Esophagus squamous epithelium (tissue), 5 donors: ENCODE measurements around the gene ZNF777. TPM values are rescaled to one million over a fixed set of nuclear protein-coding genes. Genes with fewer than 3 reads are reported as not detected.
"Not testable (repeated sequence)": the region's sequence is repeated elsewhere in the genome, so short reads cannot be mapped to it uniquely, and the experiment has no call there.

Source experiments
- DNase-seq: peaks from one replicate; lab custom pipeline; 2025; lab: John Stamatoyannopoulos, UW
- H3K27ac ChIP-seq, 4 donors: fragments of 200-600 bp; sonication (generic); one replicate each; pipeline ENCODE4 v1.5.1; 2016 to 2019; ENCODE audit warnings: mild to moderate bottlenecking in 1 of 4
- H3K27me3 ChIP-seq, 4 donors: fragments of 200-600 bp; sonication (generic); 1 replicate in 3 of 4; 2 replicates in 1 of 4; pipeline versions ENCODE4 v1.5.1 to v1.6.0; 2017 to 2021; ENCODE audit warnings: antibody characterized with exemption in 1 of 4
- H3K36me3 ChIP-seq, 3 donors: fragments of 200-600 bp; sonication (generic); one replicate each; pipeline ENCODE4 v1.5.1; 2016 to 2019
- H3K4me1 ChIP-seq, 3 donors: fragments of 200-600 bp; sonication (generic); one replicate each; pipeline ENCODE4 v1.5.1; 2017 to 2019
- H3K4me3 ChIP-seq, 4 donors: fragments of 200-600 bp; sonication (generic); 1 replicate in 3 of 4; 2 replicates in 1 of 4; pipeline ENCODE4 v1.5.1; 2016 to 2019; ENCODE audit warnings: mild to moderate bottlenecking in 2 of 4, moderate library complexity in 1 of 4
- H3K9me3 ChIP-seq, 3 donors: fragments of 200-600 bp; sonication (generic); one replicate each; pipeline ENCODE4 v1.5.1; 2016 to 2019
- CTCF ChIP-seq, 6 experiments: fragments of 450-650 bp in 4 of 6; fragments of 200-600 bp in 2 of 6; sonication (generic) in 2 of 6; IDR thresholded peaks; one replicate each; pipeline ENCODE4 v1.5.1; 2016 to 2019; ENCODE audit warnings: antibody characterized with exemption in 6 of 6, mild to moderate bottlenecking in 4 of 6, moderate library complexity in 4 of 6
- POLR2A ChIP-seq, 4 donors: fragments of 450-650 bp; IDR thresholded peaks; one replicate each; pipeline ENCODE4 v1.6.1; 2017; ENCODE audit warnings: antibody characterized with exemption in 4 of 4, mild to moderate bottlenecking in 4 of 4, moderate library complexity in 3 of 4
- WGBS, 2 donors: methylation state at CpG; one replicate each; pipeline ENCODE4 v1.1.5; 2018; 5-methylcytosine and 5-hydroxymethylcytosine counted together
- intact Hi-C: fragments of 100-400 bp; cut with DNase I; formaldehyde crosslinking; loops from one replicate; pipeline ENCODE4 v1.15.0; 2022
- total RNA-seq, 4 donors: library from RNA; depleted of rRNA; stranded (reverse); fragments of >200 nt; gene quantifications; one replicate each; pipeline ENCODE4 v1.1.0, GENCODE V29; 2016
- donor health status: DM: yes; HTN: yes; CAD: no.

Gene ZNF777
- total RNA-seq, 4 donors from 2014 or later, result 4.6 to 9.7 (median 7.8) TPM

DNA sequence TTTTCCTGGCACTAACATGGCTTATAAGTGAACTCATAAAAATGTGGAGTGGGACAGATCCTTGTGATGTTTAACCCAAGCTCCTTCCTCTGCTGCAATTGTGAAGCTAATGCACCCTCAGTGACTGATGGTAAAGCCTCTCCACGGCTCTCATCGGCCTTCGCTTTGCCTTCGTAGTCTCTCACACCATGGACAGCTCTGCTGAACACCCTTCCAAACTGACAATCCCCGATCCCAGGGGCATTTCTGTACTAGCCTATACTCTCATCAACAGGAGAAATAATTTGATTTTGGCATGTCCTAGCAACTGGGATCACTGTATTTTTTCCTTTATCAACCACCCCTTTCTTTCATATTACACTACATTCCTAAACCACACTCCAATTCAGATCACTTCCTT lies 6.1 kb downstream of the ZNF777 start:
- DNase-seq, result no peak
- no peak overlapping the region for H3K4me3 ChIP-seq
- H3K27me3 ChIP-seq, result no peaks in the 10 kb centered on the region
- TF ChIP-seq CTCF (IDR thresholded peaks at IDR 0.05) (no peak), POLR2A (IDR thresholded peaks at IDR 0.05) (no peak)
- peaks cover 12 to 67% (median 20%) of the 10 kb centered on the region in 3 donors for H3K36me3 ChIP-seq
- H3K9me3 ChIP-seq, result no peaks in the 10 kb centered on the region
- WGBS, 2 donors, result 89 to 93% methylated on average over 5 of the region's 5 CpGs
- intact Hi-C loops, result no loop called here
- H3K4me1 ChIP-seq, result peaks cover 6 to 28% (median 8%) of the 10 kb centered on the region in 3 donors
- H3K27ac ChIP-seq, result no peak overlapping the region

DNA sequence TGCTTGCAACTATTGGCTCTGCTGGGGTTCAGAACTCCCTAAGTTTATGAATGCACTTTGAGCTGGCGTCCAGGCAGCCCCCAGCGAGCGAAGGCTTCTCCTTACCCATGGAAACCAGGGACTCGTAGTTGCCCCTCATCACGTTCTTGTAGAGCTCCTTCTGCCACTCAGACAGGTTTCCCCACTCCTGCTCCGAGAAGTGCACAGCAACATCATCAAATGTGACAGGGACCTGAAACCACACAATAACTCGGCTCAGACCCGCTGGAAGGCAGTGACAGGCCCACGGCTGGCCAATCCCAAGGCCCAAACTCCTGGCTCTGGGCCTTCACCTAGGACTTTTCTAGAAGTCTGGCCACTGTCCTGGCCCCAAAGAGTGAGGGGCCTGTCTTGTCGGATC lies 6.9 kb downstream of the ZNF777 start:
- H3K27me3 ChIP-seq, result no peaks in the 10 kb centered on the region
- peaks cover 0 to 21% (median 6%) of the 10 kb centered on the region in 3 donors for H3K4me1 ChIP-seq
- 90 to 97% methylated on average over 5 to 10 of the region's 10 CpGs for WGBS, 2 donors
- H3K36me3 ChIP-seq, result peaks cover 14 to 74% (median 26%) of the 10 kb centered on the region in 3 donors
- H3K9me3 ChIP-seq, result no peaks in the 10 kb centered on the region
- TF ChIP-seq CTCF (IDR thresholded peaks at IDR 0.05), result no peak
- TF ChIP-seq POLR2A (IDR thresholded peaks at IDR 0.05), result no peak
- H3K27ac ChIP-seq, result no peak overlapping the region
- DNase-seq, result no peak
- H3K4me3 ChIP-seq, result no peak overlapping the region
- intact Hi-C loops, result no loop called here

DNA sequence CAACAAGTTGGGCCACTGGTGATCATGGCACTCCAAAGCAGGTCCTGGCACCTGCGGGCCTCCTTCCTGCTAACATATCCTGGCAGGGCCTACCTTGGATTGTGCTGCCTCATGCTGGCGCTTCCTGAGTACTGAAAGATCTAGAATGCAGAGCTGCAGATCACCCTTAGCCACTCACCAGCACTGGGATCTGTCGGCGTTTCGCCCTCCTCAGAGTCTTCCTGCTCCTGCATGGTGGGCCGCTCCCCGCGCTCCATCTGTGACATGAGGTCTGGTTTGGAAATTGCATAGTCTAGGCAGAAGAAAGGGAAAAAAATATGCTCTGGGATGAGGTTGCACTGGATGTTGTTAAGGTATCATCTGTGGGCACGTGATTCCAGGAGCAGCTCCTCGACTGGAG lies 10.0 kb downstream of the ZNF777 start:
- no peaks in the 10 kb centered on the region for H3K4me1 ChIP-seq
- no peak overlapping the region for H3K4me3 ChIP-seq
- H3K27me3 ChIP-seq, result no peaks in the 10 kb centered on the region
- H3K27ac ChIP-seq, result no peak overlapping the region
- WGBS, 2 donors, result 90 to 96% methylated on average over 3 to 10 of the region's 10 CpGs
- TF ChIP-seq CTCF (IDR thresholded peaks at IDR 0.05), result no peak
- no peak for TF ChIP-seq POLR2A (IDR thresholded peaks at IDR 0.05)
- intact Hi-C loops, result no loop called here
- DNase-seq, result no peak
- H3K9me3 ChIP-seq, result no peaks in the 10 kb centered on the region
- peaks cover 18 to 99% (median 31%) of the 10 kb centered on the region in 3 donors for H3K36me3 ChIP-seq

DNA sequence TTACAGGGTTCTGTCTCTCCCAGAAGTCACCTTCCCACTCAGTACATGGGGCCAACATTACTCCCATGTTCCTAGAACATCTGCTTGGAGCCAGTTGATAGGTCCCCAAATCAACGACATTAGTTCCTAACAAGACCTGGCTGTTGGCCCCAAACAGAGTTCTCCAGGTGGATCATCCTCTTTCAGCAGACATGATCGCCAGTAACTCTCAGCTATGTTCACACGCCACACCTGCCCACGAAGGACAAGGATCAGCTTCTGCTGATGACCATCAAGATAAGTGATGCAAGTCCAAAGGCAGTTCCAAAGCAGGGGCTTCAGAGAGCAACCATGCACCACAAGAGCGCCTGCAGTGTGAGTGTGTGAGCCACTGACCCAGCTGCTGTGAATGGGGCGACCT lies 11.0 kb downstream of the ZNF777 start:
- H3K27me3 ChIP-seq, result no peaks in the 10 kb centered on the region
- no peaks in the 10 kb centered on the region for H3K4me1 ChIP-seq
- WGBS, 2 donors, result 95 to 100% methylated on average over 2 to 5 of the region's 6 CpGs
- DNase-seq, result no peak
- H3K36me3 ChIP-seq, result peaks cover 18 to 99% (median 30%) of the 10 kb centered on the region in 3 donors
- H3K4me3 ChIP-seq, result no peak overlapping the region
- H3K27ac ChIP-seq, result no peak overlapping the region
- TF ChIP-seq CTCF (IDR thresholded peaks at IDR 0.05), result no peak
- TF ChIP-seq POLR2A (IDR thresholded peaks at IDR 0.05), result no peak
- no peaks in the 10 kb centered on the region for H3K9me3 ChIP-seq
- intact Hi-C loops, result no loop called here

- Histone ChIP-seq H3K9me3 (no peaks in the 10 kb centered on the region), H3K27ac (no peak overlapping the region), H3K27me3 (no peaks in the 10 kb centered on the region), H3K36me3 (peaks cover 13 to 97% (median 29%) of the 10 kb centered on the region in 3 donors), H3K4me1 (no peaks in the 10 kb centered on the region), H3K4me3 (no peak overlapping the region)
- 100% methylated on average over 1 to 3 of the region's 8 CpGs for WGBS, 2 donors
- no peak for DNase-seq
- intact Hi-C loops, result no loop called here
- TF ChIP-seq CTCF (IDR thresholded peaks at IDR 0.05) (no peak), POLR2A (IDR thresholded peaks at IDR 0.05) (no peak)
Measured at GRCh38 chr7:149448961-149449360, 11.9 kb downstream of the ZNF777 start.

GRCh38 chr7:149446026-149446425 lies 14.8 kb downstream of the ZNF777 start:
- WGBS, 2 donors, result 94 to 99% methylated on average over 9 to 11 of the region's 11 CpGs
- H3K36me3 ChIP-seq, result peaks cover 13 to 70% (median 29%) of the 10 kb centered on the region in 3 donors
- intact Hi-C loops, H3K4me3 ChIP-seq, H3K4me1 ChIP-seq, H3K27ac ChIP-seq, DNase-seq, H3K9me3 ChIP-seq, H3K27me3 ChIP-seq: not testable (repeated sequence)
